Mucosa of rectum (tissue), 2 donors: ENCODE results near the gene STK40.

ENCODE experiments used
- H3K27ac ChIP-seq, 2 donors: one replicate each; pipeline ENCODE4 v1.7.0; 2013; ENCODE audit warnings: inconsistent platforms in 2 of 2, low read depth in 2 of 2, low read length in 2 of 2
- H3K27me3 ChIP-seq, 2 donors: one replicate each; pipeline ENCODE4 v1.7.0; 2013; ENCODE audit warnings: low read length in 2 of 2; ENCODE audit not compliant: control insufficient read depth in 2 of 2, insufficient read depth in 2 of 2
- H3K36me3 ChIP-seq, 2 donors: one replicate each; pipeline ENCODE4 v1.7.0; 2013; ENCODE audit warnings: low read length in 2 of 2; ENCODE audit not compliant: control insufficient read depth in 2 of 2, insufficient read depth in 2 of 2
- H3K4me1 ChIP-seq, 2 donors: one replicate each; pipeline ENCODE4 v1.7.0; 2013; ENCODE audit warnings: low read length in 2 of 2, mild to moderate bottlenecking in 1 of 2; ENCODE audit not compliant: control insufficient read depth in 2 of 2, insufficient read depth in 2 of 2
- H3K4me3 ChIP-seq, 2 donors: one replicate each; pipeline ENCODE4 v1.7.0; 2013; ENCODE audit warnings: low read length in 2 of 2
- H3K9ac ChIP-seq, 2 donors: one replicate each; pipeline ENCODE4 v1.7.0; 2013; ENCODE audit warnings: low read length in 2 of 2, low read depth in 1 of 2, mild to moderate bottlenecking in 1 of 2
- H3K9me3 ChIP-seq, 2 donors: one replicate each; pipeline ENCODE4 v1.7.0; 2013; ENCODE audit warnings: low read length in 2 of 2; ENCODE audit not compliant: control insufficient read depth in 2 of 2
- donor health status: healthy.
- donor health status: Normal muscosa, but diverticular disease.

The STK40 gene

GRCh38 chr1:36377791-36378492 lies 7.8 kb downstream of the STK40 start:
- H3K4me3 ChIP-seq = no peak overlapping the region
- no peaks in the 10 kb centered on the region for H3K9me3 ChIP-seq
- H3K27ac ChIP-seq = no peak overlapping the region
- peaks cover 27 to 35% of the 10 kb centered on the region in 2 donors for H3K4me1 ChIP-seq
- no peaks in the 10 kb centered on the region for H3K27me3 ChIP-seq
- peaks cover 3 to 4% of the 10 kb centered on the region in 2 donors for H3K36me3 ChIP-seq
- no peak overlapping the region for H3K9ac ChIP-seq

GRCh38 chr1:36372617-36373016 lies 13.1 kb downstream of the STK40 start:
- H3K27ac ChIP-seq = peak overlapping the region in 1 of 2 donors; percentile 96
- no peaks in the 10 kb centered on the region for H3K9me3 ChIP-seq
- H3K36me3 ChIP-seq = peaks cover 2 to 3% of the 10 kb centered on the region in 2 donors
- no peaks in the 10 kb centered on the region for H3K27me3 ChIP-seq
- peak overlapping the region in 1 of 2 donors; percentile 24 for H3K9ac ChIP-seq
- H3K4me3 ChIP-seq = no peak overlapping the region
- peaks cover 43 to 54% of the 10 kb centered on the region in 2 donors for H3K4me1 ChIP-seq

- H3K9ac ChIP-seq = peak overlapping the region in 1 of 2 donors; percentile 24
- H3K36me3 ChIP-seq = peaks cover 2% of the 10 kb centered on the region in 2 donors
- no peaks in the 10 kb centered on the region for H3K9me3 ChIP-seq
- no peaks in the 10 kb centered on the region for H3K27me3 ChIP-seq
- H3K27ac ChIP-seq = peak overlapping the region; percentile 19 to 40
- H3K4me1 ChIP-seq = peaks cover 47 to 49% of the 10 kb centered on the region in 2 donors
- H3K4me3 ChIP-seq = no peak overlapping the region
These were observed 16.5 kb downstream of the STK40 start for GRCh38 chr1:36369061-36369861.

- Histone ChIP-seq H3K4me1 (peaks cover 33 to 35% of the 10 kb centered on the region in 2 donors), H3K4me3 (no peak overlapping the region), H3K9ac (no peak overlapping the region), H3K36me3 (peaks cover 2 to 5% of the 10 kb centered on the region in 2 donors), H3K27ac (peak overlapping the region in 1 of 2 donors; percentile 44), H3K9me3 (no peaks in the 10 kb centered on the region), H3K27me3 (no peaks in the 10 kb centered on the region)
These were observed 17.9 kb downstream of the STK40 start for GRCh38 chr1:36367798-36368197.

- H3K4me3 ChIP-seq = no peak overlapping the region
- no peak overlapping the region for H3K9ac ChIP-seq
- no peak overlapping the region for H3K27ac ChIP-seq
- peaks cover 5 to 11% of the 10 kb centered on the region in 2 donors for H3K36me3 ChIP-seq
- H3K27me3 ChIP-seq = no peaks in the 10 kb centered on the region
- peaks cover 28 to 32% of the 10 kb centered on the region in 2 donors for H3K4me1 ChIP-seq
- no peaks in the 10 kb centered on the region for H3K9me3 ChIP-seq
These were observed 18.7 kb downstream of the STK40 start for GRCh38 chr1:36367066-36367465.

GRCh38 chr1:36366091-36366661 lies 19.5 kb downstream of the STK40 start:
- H3K36me3 ChIP-seq = peaks cover 8 to 17% of the 10 kb centered on the region in 2 donors
- no peak overlapping the region for H3K4me3 ChIP-seq
- H3K27me3 ChIP-seq = no peaks in the 10 kb centered on the region
- no peak overlapping the region for H3K9ac ChIP-seq
- peaks cover 28 to 32% of the 10 kb centered on the region in 2 donors for H3K4me1 ChIP-seq
- H3K9me3 ChIP-seq = no peaks in the 10 kb centered on the region
- peak overlapping the region in 1 of 2 donors; percentile 63 for H3K27ac ChIP-seq

- no peak overlapping the region for H3K9ac ChIP-seq
- H3K9me3 ChIP-seq = no peaks in the 10 kb centered on the region
- H3K4me3 ChIP-seq = no peak overlapping the region
- H3K27me3 ChIP-seq = no peaks in the 10 kb centered on the region
- H3K4me1 ChIP-seq = peaks cover 28 to 32% of the 10 kb centered on the region in 2 donors
- peaks cover 12 to 24% of the 10 kb centered on the region in 2 donors for H3K36me3 ChIP-seq
- H3K27ac ChIP-seq = peak overlapping the region; percentile 24 to 38
These were observed 20.3 kb downstream of the STK40 start for GRCh38 chr1:36365381-36365780.

GRCh38 chr1:36359911-36360550 lies 25.7 kb downstream of the STK40 start:
- Histone ChIP-seq H3K4me1 (no peaks in the 10 kb centered on the region), H3K36me3 (peaks cover 39 to 57% of the 10 kb centered on the region in 2 donors), H3K9me3 (no peaks in the 10 kb centered on the region), H3K4me3 (no peak overlapping the region), H3K9ac (no peak overlapping the region), H3K27me3 (no peaks in the 10 kb centered on the region), H3K27ac (no peak overlapping the region)

GRCh38 chr1:36359383-36359782 lies 26.3 kb downstream of the STK40 start:
- Histone ChIP-seq H3K36me3 (peaks cover 43 to 63% of the 10 kb centered on the region in 2 donors), H3K27ac (no peak overlapping the region), H3K9ac (no peak overlapping the region), H3K27me3 (no peaks in the 10 kb centered on the region), H3K9me3 (no peaks in the 10 kb centered on the region), H3K4me3 (no peak overlapping the region), H3K4me1 (no peaks in the 10 kb centered on the region)
